ENCODE results near the gene RSPH9.
A peak's percentile ranks its signal among the peaks of the same experiment; 100 is the strongest.

The RSPH9 gene, protein sequence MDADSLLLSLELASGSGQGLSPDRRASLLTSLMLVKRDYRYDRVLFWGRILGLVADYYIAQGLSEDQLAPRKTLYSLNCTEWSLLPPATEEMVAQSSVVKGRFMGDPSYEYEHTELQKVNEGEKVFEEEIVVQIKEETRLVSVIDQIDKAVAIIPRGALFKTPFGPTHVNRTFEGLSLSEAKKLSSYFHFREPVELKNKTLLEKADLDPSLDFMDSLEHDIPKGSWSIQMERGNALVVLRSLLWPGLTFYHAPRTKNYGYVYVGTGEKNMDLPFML

DNA sequence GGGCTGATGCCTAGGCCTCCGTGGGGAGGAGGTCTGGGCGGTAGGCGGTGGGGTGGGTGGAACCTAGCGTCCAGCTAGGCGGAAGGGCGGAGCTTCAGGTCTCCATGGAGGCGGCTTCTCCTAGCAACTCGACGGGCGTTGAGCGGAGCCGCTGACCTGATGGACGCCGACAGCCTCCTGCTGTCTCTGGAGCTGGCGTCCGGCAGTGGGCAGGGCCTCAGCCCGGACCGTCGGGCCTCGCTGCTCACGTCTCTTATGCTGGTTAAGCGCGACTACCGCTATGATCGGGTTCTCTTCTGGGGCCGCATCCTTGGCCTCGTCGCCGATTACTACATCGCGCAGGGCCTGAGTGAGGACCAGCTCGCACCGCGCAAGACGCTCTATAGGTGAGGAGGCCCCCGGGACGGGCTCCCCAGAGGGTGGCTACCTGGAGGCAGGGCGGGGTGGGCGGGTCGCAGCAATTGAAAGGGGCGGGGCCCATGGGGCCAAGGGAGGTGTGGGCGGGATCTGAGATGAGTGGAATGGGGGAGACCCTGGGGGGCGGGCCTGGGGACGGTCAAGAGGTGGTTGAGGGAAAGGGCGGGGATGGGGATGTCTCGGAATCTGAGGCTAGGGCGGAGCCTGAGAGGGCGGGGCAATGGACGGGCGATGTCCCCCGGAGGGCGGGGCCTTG, at the start of gene RSPH9:
TSS of gene RSPH9 (plus strand) at position 97 of the 673 bp plus-strand sequence. CDS start at position 160, 63 bp downstream.
- DNase-seq, result peak; percentile 84

DNA sequence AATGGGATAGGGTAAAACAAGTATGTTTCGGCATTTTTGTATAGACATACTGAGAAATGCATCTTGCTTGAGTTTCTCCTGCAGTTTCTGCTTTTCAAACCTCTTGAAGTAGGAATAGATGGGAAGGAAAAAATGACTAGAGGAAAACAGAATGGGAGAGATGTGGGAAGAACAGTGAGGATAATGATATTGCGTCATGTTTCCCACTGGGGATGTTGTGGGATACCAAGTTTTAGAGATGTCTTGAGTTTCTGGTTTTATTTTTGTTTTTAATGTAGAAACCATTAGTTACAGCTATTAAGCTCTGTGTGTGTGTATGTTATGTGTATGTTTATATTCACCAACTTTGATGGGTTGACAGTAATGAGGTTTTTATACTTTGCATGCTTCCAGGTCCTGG, 44.2 kb upstream of the RSPH9 start:
- DNase-seq, result no peak

DNA sequence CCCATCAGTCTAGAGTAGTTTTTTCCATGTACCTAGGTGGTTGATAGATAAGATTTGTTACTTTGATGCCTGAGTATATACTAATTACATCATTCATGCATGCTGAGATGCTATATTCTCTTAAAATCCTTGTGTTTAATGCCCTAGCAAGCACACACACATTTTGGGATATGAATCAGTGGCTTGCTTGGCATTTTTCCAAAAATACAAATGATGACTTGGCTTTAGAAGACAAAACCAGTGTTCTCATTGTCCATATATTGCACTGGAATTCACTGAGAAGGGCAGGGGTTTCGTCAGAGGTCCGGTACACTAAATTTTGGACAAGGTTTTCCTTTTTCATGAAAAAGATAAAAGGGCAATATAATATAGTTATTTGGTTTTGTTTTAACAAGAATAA, 40.7 kb upstream of the RSPH9 start:
- DNase-seq, result no peak

DNA sequence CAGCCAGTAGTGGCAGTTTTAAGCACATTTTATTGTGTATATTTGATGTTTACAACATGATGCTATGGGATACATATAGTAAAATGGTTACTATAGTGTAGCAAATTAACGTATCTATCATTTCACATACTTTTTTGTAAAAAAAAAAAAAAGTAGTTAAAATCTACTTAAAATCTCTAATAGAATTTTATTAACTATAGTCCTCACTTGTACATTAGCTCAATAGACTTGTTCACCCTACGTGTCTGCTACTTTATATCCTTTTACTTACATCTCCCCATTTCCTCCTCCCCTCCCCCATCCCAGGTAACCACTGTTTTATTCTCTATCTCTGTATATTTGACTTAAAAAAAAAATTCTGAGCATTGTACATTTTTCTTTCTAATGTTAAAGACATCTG, 38.8 kb upstream of the RSPH9 start:
- no peak for DNase-seq

DNA sequence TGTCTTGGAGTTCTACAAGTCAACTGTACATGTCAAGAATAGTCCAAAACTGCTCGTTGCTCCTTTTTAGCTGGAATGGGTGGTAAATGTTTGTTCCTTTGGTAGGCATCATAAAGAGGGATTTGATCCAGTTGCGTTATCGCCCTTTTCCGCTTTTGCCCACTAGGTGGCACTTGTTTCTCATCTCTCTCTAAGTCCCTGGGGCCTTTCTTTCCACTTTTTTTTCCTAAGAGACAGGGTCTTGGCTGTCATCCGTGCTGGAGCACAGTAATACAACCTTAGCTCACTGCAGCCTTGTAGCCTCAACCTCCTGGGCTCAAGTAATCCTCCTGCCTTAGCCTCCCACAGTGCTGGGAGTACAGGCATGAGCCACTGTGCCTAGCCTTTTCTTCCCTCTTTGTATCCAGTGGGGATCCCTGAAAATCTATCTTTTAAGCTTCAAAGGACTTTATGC, 36.5 kb upstream of the RSPH9 start:
- DNase-seq, result peak; percentile 71

DNA sequence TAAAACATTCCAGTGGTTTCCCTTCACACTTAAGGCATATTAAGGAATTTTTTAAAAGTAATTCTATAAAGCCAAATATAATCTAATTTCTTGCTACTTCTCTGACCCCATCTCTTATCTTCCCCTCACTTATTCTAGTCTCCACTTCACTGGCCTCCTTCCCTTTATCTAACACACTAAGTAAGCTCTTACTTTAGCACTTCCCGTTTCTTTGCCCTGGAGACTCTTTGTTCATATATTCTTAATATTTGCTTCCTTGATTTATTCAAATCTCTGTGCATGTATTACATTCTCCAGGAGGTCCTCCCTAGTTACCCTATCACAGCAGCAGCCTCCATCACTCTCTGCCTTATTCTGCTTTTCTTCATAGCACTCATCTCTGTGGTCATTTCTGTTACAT, 36.0 kb upstream of the RSPH9 start:
- DNase-seq, result no peak

DNA sequence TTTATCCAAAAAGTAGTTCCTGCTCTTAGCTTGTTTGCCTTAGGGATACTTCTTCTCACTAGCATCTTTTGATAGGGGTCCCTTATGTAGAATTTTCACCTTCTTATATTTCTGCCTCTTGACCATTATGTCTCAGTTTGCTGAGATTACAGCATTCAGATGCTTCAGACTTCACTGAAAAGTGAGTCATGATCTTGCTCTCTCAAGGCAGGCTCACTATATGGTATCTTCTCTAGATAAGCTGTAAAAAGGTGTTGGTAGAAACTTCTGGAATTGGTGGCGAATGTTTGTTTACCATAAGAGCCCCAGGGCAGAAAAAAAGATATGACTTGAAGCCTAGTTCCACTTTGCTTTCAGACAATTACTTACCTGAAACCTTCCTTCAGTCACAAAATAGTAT, 35.4 kb upstream of the RSPH9 start:
- no peak for DNase-seq

DNA sequence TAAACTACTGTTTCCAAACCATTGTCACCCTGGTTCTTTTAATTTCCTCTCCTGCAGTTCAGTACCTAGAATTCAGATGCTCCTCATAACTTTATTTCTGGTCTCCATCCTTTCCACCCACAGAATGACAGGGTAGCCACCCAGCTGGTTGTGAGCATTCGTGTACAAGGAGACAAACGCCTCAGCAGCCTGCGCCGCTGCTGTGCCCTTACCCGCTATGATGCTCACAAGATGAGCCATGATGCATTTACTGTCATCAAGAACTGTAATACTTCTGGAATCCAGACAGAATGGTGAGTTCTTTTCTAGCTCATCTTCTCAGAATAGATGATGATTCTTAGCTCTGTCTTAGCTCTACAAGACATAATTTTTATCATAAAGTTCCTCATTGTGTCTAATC, 34.4 kb upstream of the RSPH9 start:
- DNase-seq, result no peak

DNA sequence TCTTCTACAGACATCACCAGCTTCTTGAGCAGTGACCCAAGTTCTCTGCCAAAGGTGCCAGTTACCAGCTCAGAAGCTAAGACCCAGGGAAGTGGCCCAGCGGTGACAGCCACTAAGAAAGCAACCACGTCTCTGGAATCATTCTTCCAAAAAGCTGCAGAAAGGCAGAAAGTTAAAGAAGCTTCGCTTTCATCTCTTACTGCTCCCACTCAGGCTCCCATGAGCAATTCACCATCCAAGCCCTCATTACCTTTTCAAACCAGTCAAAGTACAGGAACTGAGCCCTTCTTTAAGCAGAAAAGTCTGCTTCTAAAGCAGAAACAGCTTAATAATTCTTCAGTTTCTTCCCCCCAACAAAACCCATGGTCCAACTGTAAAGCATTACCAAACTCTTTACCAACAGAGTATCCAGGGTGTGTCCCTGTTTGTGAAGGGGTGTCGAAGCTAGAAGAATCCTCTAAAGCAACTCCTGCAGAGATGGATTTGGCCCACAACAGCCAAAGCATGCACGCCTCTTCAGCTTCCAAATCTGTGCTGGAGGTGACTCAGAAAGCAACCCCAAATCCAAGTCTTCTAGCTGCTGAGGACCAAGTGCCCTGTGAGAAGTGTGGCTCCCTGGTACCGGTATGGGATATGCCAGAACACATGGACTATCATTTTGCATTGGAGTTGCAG, 31.0 kb upstream of the RSPH9 start:
- DNase-seq, result no peak

DNA sequence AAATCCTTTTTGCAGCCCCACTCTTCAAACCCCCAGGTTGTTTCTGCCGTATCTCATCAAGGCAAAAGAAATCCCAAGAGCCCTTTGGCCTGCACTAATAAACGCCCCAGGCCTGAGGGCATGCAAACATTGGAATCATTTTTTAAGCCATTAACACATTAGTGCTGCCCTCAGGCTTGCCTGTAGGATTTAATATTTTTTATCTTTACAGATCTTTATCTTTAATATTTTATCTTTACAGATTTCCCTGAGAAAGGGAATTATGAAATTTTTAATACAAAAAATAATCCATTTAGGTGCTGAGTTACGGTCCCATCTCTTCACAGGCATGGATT, 30.5 kb upstream of the RSPH9 start:
- no peak for DNase-seq

DNA sequence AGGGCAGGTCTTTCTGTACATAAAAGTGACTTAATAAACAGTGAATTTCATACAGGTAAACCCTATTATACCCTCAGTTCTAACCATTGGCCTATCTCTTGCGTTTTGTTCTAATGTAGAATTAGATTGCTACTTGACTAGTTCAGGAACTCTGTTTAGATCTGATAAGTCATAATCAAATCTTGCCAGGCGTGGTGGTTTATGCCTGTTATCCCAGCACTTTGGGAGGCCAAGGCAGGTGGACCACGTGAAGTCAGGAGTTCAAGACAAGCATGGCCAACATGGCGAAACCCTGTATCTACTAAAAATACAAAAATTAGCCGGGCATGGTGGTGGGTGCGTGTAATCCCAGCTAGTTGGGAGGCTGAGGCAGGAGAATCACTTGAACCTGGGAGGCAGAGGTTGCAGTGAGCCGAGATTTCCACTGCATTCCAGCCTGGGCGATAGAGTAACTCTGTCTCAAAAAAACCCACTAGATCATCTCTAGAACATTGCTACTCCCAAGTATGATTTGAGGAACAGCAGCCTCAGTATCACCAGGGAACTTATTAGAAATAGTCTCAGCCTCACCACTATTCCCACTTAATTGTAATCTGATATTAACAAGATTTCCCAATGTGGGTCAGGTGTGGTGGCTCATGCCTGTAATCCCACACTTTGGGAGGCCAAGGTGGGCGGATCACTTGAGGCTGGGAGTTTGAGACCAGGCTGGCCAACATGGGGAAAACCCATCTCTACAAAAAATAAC, 27.9 kb upstream of the RSPH9 start:
- no peak for DNase-seq

DNA sequence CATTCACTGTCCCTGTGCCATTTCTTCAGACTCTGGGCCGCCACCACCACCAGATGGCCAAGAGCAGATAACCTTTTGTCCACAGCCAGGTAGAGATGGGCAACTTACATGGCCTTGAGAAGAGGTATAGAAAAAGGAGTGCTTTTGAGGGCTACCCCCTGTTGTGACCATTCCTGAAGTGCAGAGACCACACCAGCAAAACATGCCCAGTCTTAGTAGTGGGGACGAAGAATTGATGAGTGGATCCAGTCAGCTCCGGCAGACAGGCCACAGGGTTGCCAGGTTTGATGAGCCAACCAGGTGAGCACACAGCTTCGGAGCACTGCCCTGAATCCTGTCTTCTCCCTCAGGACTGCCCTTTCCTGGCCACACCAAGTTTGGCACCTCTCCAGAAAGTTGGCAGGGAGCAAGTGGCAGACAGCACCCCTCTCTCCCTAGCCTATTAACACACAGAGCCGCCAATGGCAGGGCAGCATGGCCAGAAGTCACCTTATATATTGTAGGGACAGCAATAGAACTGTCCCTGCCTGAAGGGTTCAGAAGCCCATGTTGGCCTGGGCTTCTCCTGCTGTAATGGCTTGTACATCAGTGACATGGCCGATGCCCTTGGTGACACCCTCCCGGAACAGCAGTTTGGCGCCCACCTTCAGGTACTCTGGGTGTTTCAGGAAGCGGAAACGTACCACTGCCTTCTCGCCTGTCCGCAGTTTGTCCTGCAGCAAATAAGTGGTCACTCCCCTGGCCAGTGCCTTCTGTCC, 23.6 kb upstream of the RSPH9 start:
- DNase-seq, result no peak

DNA sequence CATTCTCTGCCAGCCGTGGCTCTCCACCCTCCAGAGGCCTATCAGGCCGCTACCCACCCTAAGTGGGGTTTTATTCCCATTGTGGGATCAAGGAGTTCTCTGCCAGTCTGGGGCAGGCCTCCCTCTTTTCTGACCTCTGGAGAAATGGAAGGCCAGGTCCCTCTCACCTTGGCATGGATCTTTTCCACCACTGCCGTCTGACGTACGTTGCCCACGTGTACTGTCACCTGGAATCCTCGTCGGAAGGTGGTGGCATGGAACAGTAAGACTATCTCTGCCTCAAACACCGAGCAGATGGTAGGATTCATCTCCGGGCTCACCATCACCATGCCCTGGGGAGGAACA, 23.0 kb upstream of the RSPH9 start:
- no peak for DNase-seq

DNA sequence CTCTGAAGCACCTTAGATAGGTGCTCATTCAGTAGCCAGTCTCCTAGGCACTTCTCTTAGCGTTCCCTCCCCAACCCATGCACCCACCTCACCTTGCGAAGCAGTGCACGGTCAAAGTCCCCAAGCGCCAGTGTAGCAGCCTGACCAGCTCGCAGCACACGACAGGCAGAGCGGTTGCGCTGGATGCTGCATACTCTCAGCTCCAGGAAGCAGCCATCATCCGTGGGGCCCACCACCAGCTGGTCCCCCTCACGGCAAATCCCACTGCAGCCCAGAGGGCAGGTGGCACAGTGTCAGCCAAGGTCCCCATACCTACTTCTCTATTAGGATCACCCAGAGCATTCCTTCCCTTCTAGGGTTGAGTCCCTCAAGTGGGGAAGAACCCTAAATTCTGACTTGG, 22.3 kb upstream of the RSPH9 start:
- no peak for DNase-seq

DNA sequence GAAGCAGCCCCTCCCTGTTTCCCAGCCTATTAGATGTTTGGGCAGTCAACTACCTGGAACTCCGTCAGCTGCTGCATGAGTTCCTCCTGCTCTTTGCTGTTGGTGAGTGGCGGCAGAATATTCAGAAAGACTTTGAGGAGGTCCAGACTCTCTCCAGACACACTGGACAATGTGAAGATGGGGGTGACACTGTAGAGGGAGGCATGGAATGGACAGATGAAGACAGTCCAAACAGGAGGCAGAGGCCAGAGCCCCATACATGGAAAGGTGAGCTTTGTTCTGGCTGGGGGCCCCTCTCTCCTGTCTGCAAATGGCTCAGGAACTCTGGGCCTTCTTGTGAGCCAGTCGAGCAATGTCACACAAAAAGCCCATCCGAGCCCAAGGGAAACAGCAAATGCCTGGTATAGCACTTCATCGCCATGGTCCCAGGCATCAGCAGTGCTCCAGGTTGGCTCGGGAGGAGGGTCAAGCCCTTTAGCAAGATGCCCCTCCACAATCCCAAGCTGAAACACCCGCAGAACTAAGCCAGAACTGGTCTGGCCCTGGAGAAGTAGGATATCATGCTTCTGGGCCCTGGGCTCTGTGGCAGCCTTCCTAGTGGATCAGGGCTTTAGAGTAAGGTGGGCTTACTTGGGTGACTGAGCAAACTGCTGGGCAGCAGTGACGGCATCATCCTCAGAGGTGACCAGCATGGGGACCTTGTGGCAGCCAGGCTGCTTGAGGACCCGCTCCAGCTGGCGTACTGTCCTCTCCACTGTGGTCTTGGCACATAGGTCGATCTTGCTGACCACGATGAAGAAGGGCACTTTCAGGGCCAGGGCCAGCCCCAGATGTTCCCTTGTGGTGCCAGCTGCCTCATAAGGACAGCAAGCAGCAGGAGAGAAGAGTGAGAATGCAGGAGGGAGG, 20.7 kb upstream of the RSPH9 start:
- DNase-seq, result no peak

DNA sequence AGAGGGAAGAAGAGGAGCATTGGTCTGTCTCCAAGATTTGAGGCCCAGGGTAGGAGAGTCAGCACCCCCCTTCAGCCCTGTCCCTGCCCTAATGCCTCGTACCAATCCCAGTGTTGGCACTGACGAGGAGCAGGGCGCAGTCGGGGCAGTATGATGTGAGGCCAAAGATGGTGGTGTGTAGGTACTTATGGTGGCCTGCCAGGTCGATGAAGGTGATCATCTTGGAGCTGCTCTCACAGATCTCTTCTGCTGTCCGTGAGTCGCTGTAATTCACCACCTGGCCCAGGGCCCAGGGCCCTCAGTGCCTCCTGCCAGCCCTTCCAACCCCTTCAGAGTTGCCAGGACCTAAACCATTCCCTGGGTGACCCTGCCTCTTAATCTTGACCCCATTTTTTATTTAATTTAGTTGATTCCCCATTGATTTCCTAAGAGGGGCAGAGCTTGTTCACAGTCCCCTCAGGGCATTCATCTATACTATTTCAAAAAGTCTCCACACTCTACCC, 20.0 kb upstream of the RSPH9 start:
- DNase-seq, result no peak

DNA sequence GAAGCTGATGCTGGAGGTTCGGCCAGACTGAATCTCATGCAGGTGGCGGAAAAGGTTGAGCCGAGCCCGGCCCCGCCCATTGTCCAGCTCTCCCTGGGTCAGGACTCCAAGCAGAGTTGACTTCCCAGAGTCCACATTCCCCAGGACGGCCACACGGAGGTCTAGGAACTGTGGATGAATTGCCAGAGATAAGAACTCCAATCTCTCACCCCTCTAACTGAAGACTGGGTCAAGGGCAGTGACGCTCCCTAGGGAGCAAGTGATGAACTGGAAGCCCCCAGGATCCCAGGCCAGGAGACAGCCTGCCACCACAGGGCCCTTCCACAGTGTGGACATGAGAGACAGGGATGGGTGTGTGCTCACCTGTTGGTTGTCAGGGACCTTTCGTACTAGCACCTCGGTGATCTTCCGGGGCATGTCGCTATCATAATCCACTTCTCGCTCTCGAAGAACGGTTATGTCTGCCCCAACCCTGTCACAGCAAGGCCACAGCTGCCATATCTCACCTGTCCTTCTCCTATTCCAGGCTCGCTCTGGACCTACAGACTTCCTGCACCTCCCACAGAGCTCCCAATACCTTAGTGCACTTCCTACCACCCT, 19.3 kb upstream of the RSPH9 start:
- no peak for DNase-seq

DNA sequence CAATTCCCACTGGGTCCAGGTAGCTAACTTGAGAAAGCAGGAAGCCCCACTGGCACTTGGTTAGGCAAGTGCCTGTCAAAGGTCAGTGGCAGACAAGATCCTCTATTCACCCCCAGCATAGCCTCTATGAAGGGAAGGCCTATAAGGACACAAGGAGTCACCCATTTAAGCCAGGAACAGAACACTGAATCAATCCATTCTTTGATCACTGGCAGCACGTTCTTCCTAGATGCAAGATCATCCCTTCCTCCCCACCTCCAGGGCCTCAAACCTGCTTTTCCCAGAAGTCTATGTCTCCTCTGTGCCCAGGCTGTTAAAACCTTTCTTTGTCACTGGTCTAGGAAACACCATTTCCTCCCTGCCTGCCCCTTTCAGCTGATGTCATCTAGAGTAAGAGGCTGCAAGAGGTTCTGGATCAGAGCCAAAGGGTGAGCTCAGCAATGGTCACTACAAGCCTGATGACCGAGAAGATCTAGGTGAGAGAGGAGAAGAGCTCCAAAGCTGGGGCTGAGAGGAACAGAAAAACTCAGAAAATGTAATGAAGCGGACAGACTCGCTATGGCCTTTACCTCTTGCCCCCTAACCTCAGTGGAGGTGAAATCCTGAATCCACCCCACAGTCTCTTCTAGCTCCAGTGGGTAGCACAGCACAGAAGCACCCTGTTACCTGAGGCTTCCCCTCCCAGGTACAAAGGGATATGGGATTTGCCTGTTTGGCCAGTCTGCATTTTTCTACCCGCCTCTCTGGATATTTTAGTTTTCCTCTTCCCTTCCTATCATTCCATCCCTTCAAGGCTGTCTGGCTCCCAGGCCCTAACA, 17.6 kb upstream of the RSPH9 start:
- no peak for DNase-seq

DNA sequence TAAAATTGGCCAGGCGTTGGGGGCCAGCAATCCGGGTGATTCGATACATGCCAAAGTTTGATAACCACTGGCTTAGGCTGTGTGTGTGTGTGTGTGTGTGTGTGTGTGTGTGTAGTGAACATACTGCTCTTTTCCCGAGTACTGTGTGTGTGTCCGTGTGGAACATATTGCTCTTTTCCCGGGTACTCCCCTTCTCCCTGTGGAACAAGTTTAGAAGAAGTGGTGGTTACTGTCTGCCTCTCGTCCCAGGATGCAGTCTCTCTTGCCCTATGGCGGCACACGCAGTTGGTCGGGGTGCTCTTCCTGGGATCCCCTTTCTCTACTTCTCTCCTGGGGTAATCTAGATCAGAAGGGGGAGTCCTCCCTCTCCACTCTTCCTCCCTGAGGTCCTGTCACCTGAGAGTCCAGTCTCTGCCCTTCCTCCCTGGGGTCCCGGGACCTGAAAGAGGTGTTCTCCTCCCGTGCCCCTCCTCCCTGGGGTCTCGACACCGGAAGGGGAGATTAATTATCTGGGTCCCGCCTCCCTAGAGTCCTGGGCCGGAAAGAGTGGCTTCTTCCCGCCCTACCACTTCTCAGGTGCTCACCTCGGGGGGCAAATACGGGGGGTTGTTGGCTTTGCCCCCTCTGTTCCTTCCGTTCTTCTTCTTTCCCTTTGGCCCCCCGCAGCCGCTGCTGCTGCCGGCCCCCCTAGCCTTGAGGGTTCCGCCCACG, 16.3 kb upstream of the RSPH9 start:
- peak; percentile 67 for DNase-seq

DNA sequence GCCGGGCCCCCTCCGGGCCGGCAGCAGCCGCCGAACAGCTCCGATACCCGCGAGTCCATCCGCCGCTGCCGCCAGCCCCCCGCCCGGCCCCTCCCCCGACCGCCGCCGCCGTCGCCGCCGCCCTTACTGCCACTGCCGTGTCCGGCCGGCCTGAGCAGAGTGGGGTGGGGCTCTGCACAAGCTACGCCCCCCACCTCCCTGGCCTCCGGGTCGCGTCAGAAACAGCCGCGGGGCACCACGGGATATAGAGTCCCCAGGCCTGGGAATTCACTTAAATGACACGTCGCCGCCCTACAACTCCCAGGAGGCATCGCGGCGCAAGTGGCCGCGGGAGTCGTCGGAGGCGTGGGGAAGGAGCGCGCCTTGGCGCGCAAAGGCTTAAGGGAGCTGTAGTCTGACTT, 15.7 kb upstream of the RSPH9 start, which contains the start of gene GTPBP2:
TSS of gene GTPBP2 (minus strand) at position 161 of the 401 bp plus-strand sequence. CDS start at position 59, 102 bp downstream.
- peak; percentile 98 for DNase-seq

All from stimulated activated CD4-positive, alpha-beta T cell treated with anti-CD3 and anti-CD28 coated beads, Interleukin-15, amount 100 ng/mL, for 24 hours (primary cell).